Measurements from ENCODE around the gene ITPKC.

DNA sequence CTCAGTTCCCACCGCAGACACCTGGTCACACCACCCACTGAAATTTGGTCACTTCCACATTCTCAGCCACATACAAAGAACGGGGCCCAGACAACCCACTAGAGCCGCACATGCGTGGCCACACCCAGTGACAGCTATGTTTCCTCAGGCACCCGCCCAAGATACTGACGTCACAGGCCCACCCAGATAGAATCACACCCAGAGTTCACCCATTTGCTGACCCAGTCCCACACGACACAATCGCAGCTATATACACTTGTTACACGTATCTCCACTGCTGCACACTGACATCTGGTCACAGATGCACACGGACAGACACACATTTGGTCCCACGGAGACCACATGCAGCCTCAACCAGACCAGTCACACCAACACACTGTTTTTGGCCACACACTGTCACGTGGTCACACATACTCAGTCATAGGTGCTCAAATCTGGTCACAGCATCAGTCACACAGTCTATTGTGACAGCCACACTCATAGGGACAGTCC lies 29.3 kb upstream of the ITPKC start:
- TF ChIP-seq, protein P1, sequence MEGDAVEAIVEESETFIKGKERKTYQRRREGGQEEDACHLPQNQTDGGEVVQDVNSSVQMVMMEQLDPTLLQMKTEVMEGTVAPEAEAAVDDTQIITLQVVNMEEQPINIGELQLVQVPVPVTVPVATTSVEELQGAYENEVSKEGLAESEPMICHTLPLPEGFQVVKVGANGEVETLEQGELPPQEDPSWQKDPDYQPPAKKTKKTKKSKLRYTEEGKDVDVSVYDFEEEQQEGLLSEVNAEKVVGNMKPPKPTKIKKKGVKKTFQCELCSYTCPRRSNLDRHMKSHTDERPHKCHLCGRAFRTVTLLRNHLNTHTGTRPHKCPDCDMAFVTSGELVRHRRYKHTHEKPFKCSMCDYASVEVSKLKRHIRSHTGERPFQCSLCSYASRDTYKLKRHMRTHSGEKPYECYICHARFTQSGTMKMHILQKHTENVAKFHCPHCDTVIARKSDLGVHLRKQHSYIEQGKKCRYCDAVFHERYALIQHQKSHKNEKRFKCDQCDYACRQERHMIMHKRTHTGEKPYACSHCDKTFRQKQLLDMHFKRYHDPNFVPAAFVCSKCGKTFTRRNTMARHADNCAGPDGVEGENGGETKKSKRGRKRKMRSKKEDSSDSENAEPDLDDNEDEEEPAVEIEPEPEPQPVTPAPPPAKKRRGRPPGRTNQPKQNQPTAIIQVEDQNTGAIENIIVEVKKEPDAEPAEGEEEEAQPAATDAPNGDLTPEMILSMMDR (IDR thresholded peaks at IDR 0.05; ENCODE audit: insufficient read depth, low read depth, low read length) = no peak
- TF ChIP-seq EZH2 (IDR thresholded peaks at IDR 0.05; ENCODE audit: insufficient read depth, low read length) = no peak

All from astrocyte (in vitro differentiated cells and primary cell).